ENCODE data around the gene PRKACA.

- TF ChIP-seq POLR2AphosphoS5 (IDR thresholded peaks at IDR 0.05; ENCODE audit: borderline replicate concordance, low read depth, low read length) (no peak), EZH2 (IDR thresholded peaks at IDR 0.05) (no peak), FOXP2 (optimal IDR thresholded peaks at IDR 0.05; ENCODE audit: control extremely low read depth, extremely low read length, insufficient read depth) (no peak)
Measured at GRCh38 chr19:14139944-14140343, 22.4 kb upstream of the PRKACA start.
